DOHH2 (cell line): Measurements from ENCODE around the gene FMNL3.

ENCODE experiments used
- H3F3A ChIP-seq: fragments of 200-600 bp; sonication (generic), shearing (Covaris generic); 2 replicates; pipeline ENCODE4 v1.6.0; 2016; ENCODE audit warnings: antibody characterized with exemption, mild to moderate bottlenecking; ENCODE audit not compliant: control insufficient read depth, insufficient read depth
- H3K27ac ChIP-seq: fragments of 200-600 bp; sonication (generic); 2 replicates; pipeline ENCODE4 v1.5.1; 2014; ENCODE audit warnings: low read depth, mild to moderate bottlenecking, low read length, moderate library complexity
- H3K27me3 ChIP-seq: fragments of 200-600 bp; sonication (generic); 2 replicates; pipeline ENCODE4 v1.6.1; 2014; ENCODE audit warnings: mild to moderate bottlenecking, low read length, mixed read lengths; ENCODE audit not compliant: control insufficient read depth
- H3K36me3 ChIP-seq: fragments of 200-600 bp; sonication (generic); 2 replicates; pipeline ENCODE4 v1.6.1; 2014; ENCODE audit warnings: mild to moderate bottlenecking, low read length, moderate library complexity, mixed read lengths; ENCODE audit not compliant: control insufficient read depth
- H3K4me1 ChIP-seq: fragments of 200-600 bp; sonication (generic); 2 replicates; pipeline ENCODE4 v1.6.1; 2014; ENCODE audit warnings: mild to moderate bottlenecking, low read length, mixed read lengths; ENCODE audit not compliant: control insufficient read depth
- H3K4me2 ChIP-seq: fragments of 200-600 bp; sonication (generic); 2 replicates; pipeline ENCODE4 v1.6.0; 2014; ENCODE audit warnings: mild to moderate bottlenecking, low read length, moderate library complexity
- H3K4me3 ChIP-seq: fragments of 200-600 bp; sonication (generic); 2 replicates; pipeline ENCODE4 v1.5.1; 2014; ENCODE audit warnings: mild to moderate bottlenecking, low read length, mixed read lengths
- H3K79me2 ChIP-seq: fragments of 200-600 bp; sonication (generic); 2 replicates; pipeline ENCODE4 v1.6.1; 2014; ENCODE audit warnings: mild to moderate bottlenecking, low read length, mixed read lengths; ENCODE audit not compliant: control insufficient read depth
- H3K9me2 ChIP-seq: fragments of 200-600 bp; sonication (generic); replicated peaks from 2 replicates; pipeline ENCODE4 v1.6.1; 2014; ENCODE audit warnings: mild to moderate bottlenecking, low read length, mixed read lengths; ENCODE audit not compliant: control insufficient read depth
- H3K9me3 ChIP-seq: fragments of 200-600 bp; sonication (generic); 2 replicates; pipeline ENCODE4 v1.6.1; 2014; ENCODE audit warnings: antibody characterized with exemption, low read length, mixed read lengths; ENCODE audit not compliant: control insufficient read depth, insufficient read depth
- H4K20me1 ChIP-seq: fragments of 200-600 bp; sonication (generic); 2 replicates; pipeline ENCODE4 v1.6.0; 2014; ENCODE audit warnings: low read depth, mild to moderate bottlenecking, antibody characterized with exemption, low read length, moderate library complexity; ENCODE audit not compliant: control insufficient read depth, insufficient read depth
- CTCF ChIP-seq: fragments of 200-600 bp; sonication (generic); IDR thresholded peaks from one replicate; pipeline ENCODE4 v1.5.1; 2014; ENCODE audit warnings: antibody characterized with exemption, mild to moderate bottlenecking, low read depth, low read length; ENCODE audit not compliant: poor library complexity, severe bottlenecking
- EZH2phosphoT487 ChIP-seq: fragments of 200-600 bp; sonication (generic); IDR thresholded peaks from 2 replicates; pipeline ENCODE4 v1.6.1; 2017; ENCODE audit warnings: borderline replicate concordance, mild to moderate bottlenecking, antibody characterized with exemption, low read length, moderate library complexity, mixed read lengths

The FMNL3 gene

GRCh38 chr12:49641748-49642369, 65.3 kb downstream of the FMNL3 start:
- Histone ChIP-seq H3F3A (0 out of 2 replicates have a peak, but pooled peaks cover 3% of the 10 kb centered on the region), H3K27me3 (no peaks in the 10 kb centered on the region), H3K36me3 (peaks cover 10% of the 10 kb centered on the region), H3K79me2 (no peaks in the 10 kb centered on the region), H4K20me1 (no peaks in the 10 kb centered on the region), H3K9me2 (no peaks in the 10 kb centered on the region), H3K27ac (no peak overlapping the region), H3K4me1 (peaks cover 30% of the 10 kb centered on the region), H3K4me3 (no peak overlapping the region), H3K9me3 (no peaks in the 10 kb centered on the region), H3K4me2 (no peak overlapping the region)
- TF ChIP-seq CTCF (no peak), EZH2phosphoT487 (no peak)

- no peak overlapping the region for H3K27ac ChIP-seq
- H4K20me1 ChIP-seq: no peaks in the 10 kb centered on the region
- H3K4me3 ChIP-seq: no peak overlapping the region
- H3K9me2 ChIP-seq: no peaks in the 10 kb centered on the region
- H3K4me1 ChIP-seq: peaks cover 16% of the 10 kb centered on the region
- no peaks in the 10 kb centered on the region for H3K9me3 ChIP-seq
- H3F3A ChIP-seq: 0 out of 2 replicates have a peak, but pooled peaks cover 3% of the 10 kb centered on the region
- no peaks in the 10 kb centered on the region for H3K27me3 ChIP-seq
- TF ChIP-seq CTCF: peak; percentile 82
- no peak for TF ChIP-seq EZH2phosphoT487
- H3K4me2 ChIP-seq: no peak overlapping the region
- H3K36me3 ChIP-seq: no peaks in the 10 kb centered on the region
- H3K79me2 ChIP-seq: no peaks in the 10 kb centered on the region
These were observed 70.0 kb downstream of the FMNL3 start for GRCh38 chr12:49636979-49637755.

GRCh38 chr12:49636574-49636973, 70.6 kb downstream of the FMNL3 start:
- Histone ChIP-seq H3K36me3 (no peaks in the 10 kb centered on the region), H3K4me2 (no peak overlapping the region), H3K9me3 (no peaks in the 10 kb centered on the region), H3K27ac (no peak overlapping the region), H3K27me3 (no peaks in the 10 kb centered on the region), H3K4me3 (no peak overlapping the region), H3K9me2 (no peaks in the 10 kb centered on the region), H3K4me1 (peaks cover 16% of the 10 kb centered on the region), H3F3A (0 out of 2 replicates have a peak, but pooled peaks cover 3% of the 10 kb centered on the region), H4K20me1 (no peaks in the 10 kb centered on the region), H3K79me2 (no peaks in the 10 kb centered on the region)
- TF ChIP-seq EZH2phosphoT487 (no peak), CTCF (no peak)
